GM19238 (cell line): ENCODE measurements around the gene ADAMTS12.

Experiments
- DNase-seq: peaks from one replicate; pipeline ENCODE4 v3.0.0; 2011; ENCODE audit warnings: low spot score; ENCODE audit not compliant: insufficient read length

The ADAMTS12 gene

GRCh38 chr5:33809936-33810335 lies 81.9 kb downstream of the ADAMTS12 start:
- no peak for DNase-seq

GRCh38 chr5:33808699-33809098 lies 83.1 kb downstream of the ADAMTS12 start:
- DNase-seq: no peak

- no peak for DNase-seq
Measured at GRCh38 chr5:33807771-33808170, 84.0 kb downstream of the ADAMTS12 start.

- no peak for DNase-seq
Measured at GRCh38 chr5:33806738-33807442, 84.9 kb downstream of the ADAMTS12 start.

- DNase-seq: no peak
Measured at GRCh38 chr5:33801292-33801691, 90.5 kb downstream of the ADAMTS12 start.

GRCh38 chr5:33800241-33800950 lies 91.4 kb downstream of the ADAMTS12 start:
- no peak for DNase-seq

GRCh38 chr5:33795496-33795895 lies 96.3 kb downstream of the ADAMTS12 start:
- DNase-seq: no peak

GRCh38 chr5:33794550-33795181 lies 97.1 kb downstream of the ADAMTS12 start:
- DNase-seq: no peak

- no peak for DNase-seq
Measured at GRCh38 chr5:33793836-33794549, 97.8 kb downstream of the ADAMTS12 start.

- no peak for DNase-seq
Measured at GRCh38 chr5:33793276-33793675, 98.5 kb downstream of the ADAMTS12 start.

- DNase-seq: no peak
Measured at GRCh38 chr5:33792559-33792958, 99.2 kb downstream of the ADAMTS12 start.

GRCh38 chr5:33789567-33789957 lies 102.2 kb downstream of the ADAMTS12 start:
- DNase-seq: no peak

GRCh38 chr5:33788922-33789566 lies 102.7 kb downstream of the ADAMTS12 start:
- no peak for DNase-seq

- DNase-seq: no peak
Measured at GRCh38 chr5:33785571-33785970, 106.2 kb downstream of the ADAMTS12 start.

GRCh38 chr5:33781286-33781685 lies 110.5 kb downstream of the ADAMTS12 start:
- no peak for DNase-seq

- no peak for DNase-seq
Measured at GRCh38 chr5:33776151-33776660, 115.6 kb downstream of the ADAMTS12 start.

- no peak for DNase-seq
Measured at GRCh38 chr5:33774341-33774740, 117.4 kb downstream of the ADAMTS12 start.

- no peak for DNase-seq
Measured at GRCh38 chr5:33772380-33772897, 119.4 kb downstream of the ADAMTS12 start.

GRCh38 chr5:33769968-33770367 lies 121.8 kb downstream of the ADAMTS12 start:
- no peak for DNase-seq

GRCh38 chr5:33769196-33769595 lies 122.6 kb downstream of the ADAMTS12 start:
- no peak for DNase-seq

- no peak for DNase-seq
Measured at GRCh38 chr5:33766023-33766422, 125.8 kb downstream of the ADAMTS12 start.
